Osteoblast (primary cell): Measurements from ENCODE around the gene DMRTC2. TPM values are rescaled to one million over a fixed set of nuclear protein-coding genes. Genes with fewer than 3 reads are reported as not detected.
A peak's percentile ranks its signal among the peaks of the same experiment; 100 is the strongest.

Experiments used
- DNase-seq: peaks from one replicate; pipeline ENCODE4 v3.0.0; 2011; ENCODE audit warnings: low spot score, mixed read lengths; ENCODE audit not compliant: insufficient read length; ENCODE audit errors: missing footprints
- H2AFZ ChIP-seq: 2 replicates; pipeline ENCODE4 v1.6.0; 2011; ENCODE audit warnings: mild to moderate bottlenecking, low read length
- H3K27ac ChIP-seq: 2 replicates; pipeline ENCODE4 v1.5.1; 2011; ENCODE audit warnings: mild to moderate bottlenecking, low read depth, low read length, moderate library complexity
- H3K27me3 ChIP-seq: 2 replicates; pipeline ENCODE4 v1.6.0; 2012; ENCODE audit warnings: mild to moderate bottlenecking, control low read depth, inconsistent platforms, low read length, moderate library complexity; ENCODE audit not compliant: insufficient read depth
- H3K36me3 ChIP-seq: 2 replicates; pipeline ENCODE4 v1.5.1; 2011; ENCODE audit warnings: mild to moderate bottlenecking, low read length, control low read depth, moderate library complexity; ENCODE audit not compliant: insufficient read depth
- H3K4me1 ChIP-seq: 2 replicates; pipeline ENCODE4 v1.5.1; 2011; ENCODE audit warnings: mild to moderate bottlenecking, low read length, control low read depth, moderate library complexity; ENCODE audit not compliant: insufficient read depth
- H3K4me2 ChIP-seq: 2 replicates; pipeline ENCODE4 v1.6.0; 2011; ENCODE audit warnings: mild to moderate bottlenecking, low read length; ENCODE audit not compliant: insufficient read depth
- H3K4me3 ChIP-seq: fragments of 200-600 bp; sonication (generic); 3 replicates; pipeline ENCODE4 v1.5.1; 2012; ENCODE audit warnings: mild to moderate bottlenecking, low read length, inconsistent platforms; ENCODE audit not compliant: insufficient read depth
- H3K79me2 ChIP-seq: 2 replicates; pipeline ENCODE4 v1.6.0; 2012; ENCODE audit warnings: mild to moderate bottlenecking, low read length, control low read depth, inconsistent platforms; ENCODE audit not compliant: insufficient read depth
- H3K9me3 ChIP-seq: 2 replicates; pipeline ENCODE4 v1.5.1; 2011; ENCODE audit warnings: low read depth, low read length, control low read depth
- H4K20me1 ChIP-seq: 2 replicates; pipeline ENCODE4 v1.6.0; 2012; ENCODE audit warnings: mild to moderate bottlenecking, low read length, control low read depth; ENCODE audit not compliant: insufficient read depth
- total RNA-seq: library from RNA; depleted of rRNA; stranded (reverse); fragments of >200 nt; gene quantifications from 2 replicates; pipeline ENCODE4 v1.2.3, GENCODE V29; 2012
- TF ChIP-seq, protein P1 (sequence below): IDR thresholded peaks from 2 replicates; pipeline ENCODE4 v1.5.1; 2011; ENCODE audit warnings: mild to moderate bottlenecking, low read depth, low read length, moderate library complexity; ENCODE audit errors: extremely low read depth

The DMRTC2 gene
- total RNA-seq, 1 donor: not detected

DNA sequence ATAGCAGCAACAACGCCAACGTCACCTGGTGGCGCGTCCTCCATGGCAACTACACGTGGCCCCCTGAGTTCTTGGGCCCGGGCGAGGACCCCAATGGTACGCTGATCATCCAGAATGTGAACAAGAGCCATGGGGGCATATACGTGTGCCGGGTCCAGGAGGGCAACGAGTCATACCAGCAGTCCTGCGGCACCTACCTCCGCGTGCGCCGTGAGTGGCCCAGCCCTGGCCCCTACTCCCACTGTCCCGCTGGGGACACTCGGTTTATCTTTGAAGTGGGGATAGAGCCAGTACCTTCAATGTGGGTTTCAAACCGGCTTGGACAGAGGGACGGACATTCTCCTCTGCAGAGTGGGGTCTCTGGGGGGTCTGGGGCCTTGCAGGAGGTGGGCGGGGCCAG is 34.2 kb downstream of the DMRTC2 start:
- no peak overlapping the region for H3K4me3 ChIP-seq
- no peaks in the 10 kb centered on the region for H3K9me3 ChIP-seq

DNA sequence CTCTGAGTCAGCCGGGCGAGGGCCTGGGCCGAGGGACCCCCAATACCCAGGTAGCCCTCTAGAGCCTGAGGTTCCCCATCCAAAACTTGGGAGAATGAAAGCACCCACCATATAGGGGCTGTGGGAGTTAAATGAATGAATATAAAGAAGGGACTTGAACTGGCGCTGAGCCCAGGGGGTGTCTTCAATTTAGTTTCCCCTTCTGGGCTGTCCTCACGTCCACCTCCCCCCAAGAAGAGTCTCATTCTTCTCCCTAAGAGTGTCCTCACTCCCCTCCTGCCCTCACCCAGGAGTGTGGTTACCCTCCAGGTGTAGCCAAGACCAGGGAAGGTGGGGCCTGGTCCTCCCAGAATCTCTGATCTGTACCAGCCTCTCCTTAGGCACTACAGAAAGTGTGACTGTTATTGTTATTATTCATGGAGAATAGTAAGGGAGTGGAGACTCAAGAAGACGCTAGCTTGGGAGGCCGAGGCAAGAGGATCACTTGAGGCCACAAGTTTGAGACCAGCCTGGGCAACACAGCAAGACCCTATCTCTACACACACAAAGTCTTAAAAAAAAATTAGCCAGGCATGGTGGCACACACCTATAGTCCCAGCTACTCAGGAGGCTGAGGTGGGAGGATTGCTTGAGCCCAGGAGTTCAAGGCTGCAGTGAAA is 35.0 kb downstream of the DMRTC2 start:
- H3K27ac ChIP-seq: no peak overlapping the region
- H3K4me3 ChIP-seq: no peak overlapping the region
- H3K27me3 ChIP-seq: no peaks in the 10 kb centered on the region
- peaks cover 6% of the 10 kb centered on the region for H3K79me2 ChIP-seq
- peaks cover 8% of the 10 kb centered on the region for H3K4me1 ChIP-seq
- TF ChIP-seq, protein P1, sequence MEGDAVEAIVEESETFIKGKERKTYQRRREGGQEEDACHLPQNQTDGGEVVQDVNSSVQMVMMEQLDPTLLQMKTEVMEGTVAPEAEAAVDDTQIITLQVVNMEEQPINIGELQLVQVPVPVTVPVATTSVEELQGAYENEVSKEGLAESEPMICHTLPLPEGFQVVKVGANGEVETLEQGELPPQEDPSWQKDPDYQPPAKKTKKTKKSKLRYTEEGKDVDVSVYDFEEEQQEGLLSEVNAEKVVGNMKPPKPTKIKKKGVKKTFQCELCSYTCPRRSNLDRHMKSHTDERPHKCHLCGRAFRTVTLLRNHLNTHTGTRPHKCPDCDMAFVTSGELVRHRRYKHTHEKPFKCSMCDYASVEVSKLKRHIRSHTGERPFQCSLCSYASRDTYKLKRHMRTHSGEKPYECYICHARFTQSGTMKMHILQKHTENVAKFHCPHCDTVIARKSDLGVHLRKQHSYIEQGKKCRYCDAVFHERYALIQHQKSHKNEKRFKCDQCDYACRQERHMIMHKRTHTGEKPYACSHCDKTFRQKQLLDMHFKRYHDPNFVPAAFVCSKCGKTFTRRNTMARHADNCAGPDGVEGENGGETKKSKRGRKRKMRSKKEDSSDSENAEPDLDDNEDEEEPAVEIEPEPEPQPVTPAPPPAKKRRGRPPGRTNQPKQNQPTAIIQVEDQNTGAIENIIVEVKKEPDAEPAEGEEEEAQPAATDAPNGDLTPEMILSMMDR: no peak
- DNase-seq: peak; percentile 32
- H3K9me3 ChIP-seq: no peaks in the 10 kb centered on the region
- H2AFZ ChIP-seq: no peak overlapping the region
- H4K20me1 ChIP-seq: no peaks in the 10 kb centered on the region
- H3K36me3 ChIP-seq: no peaks in the 10 kb centered on the region
- no peak overlapping the region for H3K4me2 ChIP-seq

More for the DNA sequence above, 34.2 kb downstream of the DMRTC2 start:
- TF ChIP-seq, protein P1: no peak
- Histone ChIP-seq H2AFZ (no peak overlapping the region), H3K4me1 (peaks cover 4% of the 10 kb centered on the region), H3K79me2 (no peaks in the 10 kb centered on the region), H3K27ac (no peak overlapping the region), H3K4me2 (no peak overlapping the region), H3K36me3 (no peaks in the 10 kb centered on the region), H4K20me1 (no peaks in the 10 kb centered on the region), H3K27me3 (no peaks in the 10 kb centered on the region)
- no peak for DNase-seq

DNA sequence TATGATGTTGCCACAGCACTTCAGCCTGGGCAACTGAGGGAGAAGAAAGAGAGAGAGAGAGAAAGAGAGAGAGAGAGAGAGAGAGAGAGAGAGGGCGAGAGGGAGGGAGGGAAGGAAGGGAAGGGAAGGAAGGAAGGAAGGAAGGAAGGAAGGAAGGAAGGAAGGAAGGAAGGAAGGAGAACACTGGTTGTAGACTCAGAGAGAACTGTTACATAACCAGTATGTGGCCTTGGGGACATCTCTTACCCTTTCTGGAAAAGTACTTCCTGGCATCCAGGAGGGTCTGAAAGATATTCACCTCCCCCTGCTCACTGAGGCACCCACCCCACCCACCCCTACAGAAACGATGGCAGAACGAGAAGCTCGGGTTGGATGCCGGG is 35.5 kb downstream of the DMRTC2 start:
- peak; percentile 37 for DNase-seq
- Histone ChIP-seq H3K4me3 (no peak overlapping the region), H3K9me3 (no peaks in the 10 kb centered on the region), H3K27me3 (no peaks in the 10 kb centered on the region), H3K27ac (no peak overlapping the region), H3K36me3 (no peaks in the 10 kb centered on the region), H3K4me2 (no peak overlapping the region), H4K20me1 (peaks cover 4% of the 10 kb centered on the region), H2AFZ (no peak overlapping the region), H3K79me2 (peaks cover 11% of the 10 kb centered on the region), H3K4me1 (peaks cover 12% of the 10 kb centered on the region)
- TF ChIP-seq, protein P1: no peak

DNA sequence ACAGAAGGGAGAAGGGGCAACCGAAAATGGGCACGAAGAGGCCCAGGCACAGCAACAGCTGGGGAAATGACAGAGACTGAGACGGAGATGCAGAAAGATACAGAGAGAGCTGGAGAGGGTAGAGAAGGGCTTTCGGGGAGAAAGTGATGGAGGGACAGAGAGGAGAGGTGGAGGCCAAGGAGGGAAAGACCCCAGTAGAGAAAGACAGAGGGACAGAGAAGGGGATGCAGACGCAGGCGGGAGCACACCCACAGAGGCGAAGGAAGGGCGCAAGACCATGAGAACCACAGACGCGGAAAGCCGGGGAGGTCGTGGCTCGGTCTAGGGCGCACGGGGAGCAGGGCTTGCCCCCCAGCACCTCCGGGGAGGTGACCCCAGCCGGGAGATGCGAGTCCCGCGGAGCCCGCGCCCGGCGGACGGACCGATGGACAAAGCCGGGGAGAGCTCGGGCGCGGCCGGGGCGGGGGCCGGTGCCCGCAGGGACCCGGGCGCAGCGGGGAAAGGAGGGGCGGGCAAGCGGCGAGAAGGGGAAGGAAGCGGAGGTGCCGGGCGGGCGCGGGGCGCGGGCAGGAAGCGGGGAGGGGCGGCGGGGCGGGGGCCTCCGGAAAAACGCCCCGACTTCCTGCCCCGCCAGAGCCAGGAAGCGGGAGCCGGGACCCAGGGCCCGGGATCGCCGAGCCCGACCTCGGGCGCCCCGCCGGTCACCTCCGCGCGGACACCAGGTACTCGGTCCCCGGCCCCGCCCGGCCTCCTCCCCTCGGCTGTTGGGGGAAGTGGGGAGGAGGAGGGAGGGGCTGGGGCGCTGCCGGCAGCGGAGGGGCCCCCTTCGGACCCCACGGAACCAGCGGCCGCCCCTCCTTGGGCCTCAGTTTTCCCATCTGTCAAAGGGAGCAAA is 38.0 kb downstream of the DMRTC2 start, which contains the start of gene ARHGEF1:
Gene ARHGEF1 (plus strand): TSS at position 617 of the 895 bp plus-strand sequence. CDS start 4,899 bp downstream, outside the sequence.
- H3K36me3 ChIP-seq: no peaks in the 10 kb centered on the region
- H4K20me1 ChIP-seq: peaks cover 19% of the 10 kb centered on the region
- peak within 1 kb of the TSS; percentile 84 for H3K4me3 ChIP-seq
- peak within 1 kb of the TSS; percentile 98 for H3K4me2 ChIP-seq
- peak; percentile 94 for DNase-seq
- no peak within 1 kb of the TSS for H3K27ac ChIP-seq
- no peaks in the 10 kb centered on the region for H3K27me3 ChIP-seq
- peaks cover 33% of the 10 kb centered on the region for H3K79me2 ChIP-seq
- TF ChIP-seq, protein P1: no peak
- H3K9me3 ChIP-seq: no peaks in the 10 kb centered on the region
- H3K4me1 ChIP-seq: peaks cover 24% of the 10 kb centered on the region
- H2AFZ ChIP-seq: peak within 1 kb of the TSS; percentile 77
